GM23338 (cell line): ENCODE data around the gene NCS1. TPM values are rescaled to one million over a fixed set of nuclear protein-coding genes. Genes with fewer than 3 reads are reported as not detected.

Experiments used
- ATAC-seq: fragments of 200-7000 bp; cut with Tn5 transposase; 3 replicates; pipeline ENCODE4 v1.9.1; 2020
- DNase-seq: peaks from one replicate; pipeline ENCODE4 v3.0.0-alpha.2; 2015; ENCODE audit warnings: low spot score
- H2AFZ ChIP-seq: fragments of 200-600 bp; sonication (generic); 2 replicates; pipeline ENCODE4 v1.8.0; 2016; ENCODE audit warnings: antibody characterized with exemption, mild to moderate bottlenecking, moderate library complexity
- H3F3A ChIP-seq: fragments of 200-600 bp; sonication (generic); replicated peaks from 2 replicates; pipeline ENCODE4 v1.8.0; 2017; ENCODE audit warnings: antibody characterized with exemption, mixed run types, low read depth
- H3K27ac ChIP-seq: fragments of 200-600 bp; sonication (generic); 2 replicates; pipeline ENCODE4 v1.6.1; 2016; ENCODE audit warnings: low read depth
- H3K27me3 ChIP-seq: fragments of 200-600 bp; sonication (generic); 2 replicates; pipeline ENCODE4 v1.8.0; 2016; ENCODE audit warnings: mild to moderate bottlenecking, mixed run types, moderate library complexity; ENCODE audit not compliant: insufficient read depth
- H3K36me3 ChIP-seq: fragments of 200-600 bp; sonication (generic); 2 replicates; pipeline ENCODE4 v1.8.0; 2016; ENCODE audit warnings: mild to moderate bottlenecking; ENCODE audit not compliant: insufficient read depth
- H3K4me1 ChIP-seq: fragments of 200-600 bp; sonication (generic); 2 replicates; pipeline ENCODE4 v1.8.0; 2016; ENCODE audit warnings: mild to moderate bottlenecking, moderate library complexity; ENCODE audit not compliant: insufficient read depth
- H3K4me2 ChIP-seq: fragments of 200-600 bp; sonication (generic); 2 replicates; pipeline ENCODE4 v1.7.1; 2017; ENCODE audit warnings: mixed run types
- H3K4me3 ChIP-seq: fragments of 200-600 bp; sonication (generic); 2 replicates; pipeline ENCODE4 v1.6.1; 2016; ENCODE audit warnings: mixed run types
- H3K79me2 ChIP-seq: fragments of 200-600 bp; sonication (generic); replicated peaks from 2 replicates; pipeline ENCODE4 v1.8.0; 2017; ENCODE audit warnings: mild to moderate bottlenecking; ENCODE audit not compliant: insufficient read depth
- H3K9me2 ChIP-seq: fragments of 200-600 bp; sonication (generic); 2 replicates; pipeline ENCODE4 v1.8.0; 2017; ENCODE audit not compliant: insufficient read depth
- H4K20me1 ChIP-seq: fragments of 200-600 bp; sonication (generic); replicated peaks from 2 replicates; pipeline ENCODE4 v1.8.0; 2017; ENCODE audit warnings: mild to moderate bottlenecking; ENCODE audit not compliant: insufficient read depth
- H3K27ac Mint-ChIP-seq: 2 replicates; pipeline ENCODE4 v1.8.0; 2020; ENCODE audit warnings: inconsistent platforms, mild to moderate bottlenecking, moderate library complexity, mixed read lengths
- H3K27me3 Mint-ChIP-seq: 3 replicates; pipeline ENCODE4 v1.8.0; 2022; ENCODE audit warnings: low read depth, mild to moderate bottlenecking, moderate library complexity, mixed read lengths, inconsistent platforms; ENCODE audit not compliant: insufficient read depth, poor library complexity
- H3K36me3 Mint-ChIP-seq: 3 replicates; pipeline ENCODE4 v1.8.0; 2021; ENCODE audit warnings: low read depth, mild to moderate bottlenecking, inconsistent platforms, moderate library complexity, mixed read lengths
- H3K4me1 Mint-ChIP-seq: 3 replicates; pipeline ENCODE4 v1.8.0; 2020; ENCODE audit warnings: mild to moderate bottlenecking, inconsistent platforms, mixed read lengths
- H3K4me3 Mint-ChIP-seq: 3 replicates; pipeline ENCODE4 v1.8.0; 2021; ENCODE audit warnings: moderate library complexity, mild to moderate bottlenecking, inconsistent platforms, mixed read lengths
- H3K9me3 Mint-ChIP-seq: 3 replicates; pipeline ENCODE4 v1.8.0; 2020; ENCODE audit warnings: moderate library complexity, mild to moderate bottlenecking, inconsistent platforms, mixed read lengths
- EZH2 ChIP-seq: fragments of 200-600 bp; sonication (generic); IDR thresholded peaks from one replicate; pipeline ENCODE4 v1.8.0; 2017; ENCODE audit warnings: antibody characterized with exemption, mild to moderate bottlenecking, low read depth; ENCODE audit not compliant: unreplicated experiment
- EZH2phosphoT487 ChIP-seq: fragments of 200-600 bp; sonication (generic); IDR thresholded peaks from one replicate; pipeline ENCODE4 v1.8.1; 2018; ENCODE audit warnings: antibody characterized with exemption; ENCODE audit not compliant: unreplicated experiment
- JUNB ChIP-seq: IDR thresholded peaks from one replicate; pipeline ENCODE4 v1.6.1; 2016; ENCODE audit warnings: antibody characterized with exemption; ENCODE audit not compliant: unreplicated experiment
- POLR2AphosphoS5 ChIP-seq: IDR thresholded peaks from 2 replicates; pipeline ENCODE4 v1.6.1; 2016; ENCODE audit warnings: antibody characterized with exemption, low read depth
- STAT1 ChIP-seq: IDR thresholded peaks from one replicate; pipeline ENCODE4 v1.6.1; 2016; ENCODE audit warnings: antibody characterized with exemption; ENCODE audit not compliant: unreplicated experiment
- polyA plus RNA-seq: library from polyadenylated mRNA; unstranded; fragments of >200 nt; fragmentation: Nextera tagmentation; extraction: Ambion mirVana; gene quantifications from 2 replicates; pipeline ENCODE4 v1.2.1, GENCODE V29; 2016
- total RNA-seq: library from RNA; depleted of rRNA; stranded (reverse); fragments of >200 nt; shearing (Covaris generic); gene quantifications from 2 replicates; pipeline ENCODE4 v1.2.3, GENCODE V29; 2014
- TF ChIP-seq, protein P1 (sequence below): IDR thresholded peaks from 2 replicates; pipeline ENCODE4 v1.6.1; 2016; ENCODE audit warnings: antibody characterized with exemption
- TF ChIP-seq, protein P2 (sequence below): IDR thresholded peaks from one replicate; pipeline ENCODE4 v1.6.1; 2018; ENCODE audit warnings: antibody characterized with exemption; ENCODE audit not compliant: unreplicated experiment

The NCS1 gene
- total and polyA plus RNA-seq, 2 experiments from 2014 or later, result 8.2 to 34.3 TPM

GRCh38 chr9:130241198-130241535 lies 69.0 kb downstream of the NCS1 start:
- H3K27ac Mint-ChIP-seq, result no peak overlapping the region
- Histone ChIP-seq H3F3A (no peaks in the 10 kb centered on the region), H3K9me2 (no peaks in the 10 kb centered on the region), H3K27ac (no peak overlapping the region), H3K4me2 (no peak overlapping the region), H2AFZ (no peak overlapping the region), H3K27me3 (no peaks in the 10 kb centered on the region), H4K20me1 (no peaks in the 10 kb centered on the region), H3K4me3 (no peak overlapping the region), H3K4me1 (no peaks in the 10 kb centered on the region), H3K36me3 (no peaks in the 10 kb centered on the region; the same call in 1 of the 2 replicates), H3K79me2 (no peaks in the 10 kb centered on the region)
- H3K4me3 Mint-ChIP-seq, result no peak overlapping the region
- TF ChIP-seq STAT1 (no peak), POLR2AphosphoS5 (no peak), EZH2phosphoT487 (no peak)
- TF ChIP-seq, protein P1, sequence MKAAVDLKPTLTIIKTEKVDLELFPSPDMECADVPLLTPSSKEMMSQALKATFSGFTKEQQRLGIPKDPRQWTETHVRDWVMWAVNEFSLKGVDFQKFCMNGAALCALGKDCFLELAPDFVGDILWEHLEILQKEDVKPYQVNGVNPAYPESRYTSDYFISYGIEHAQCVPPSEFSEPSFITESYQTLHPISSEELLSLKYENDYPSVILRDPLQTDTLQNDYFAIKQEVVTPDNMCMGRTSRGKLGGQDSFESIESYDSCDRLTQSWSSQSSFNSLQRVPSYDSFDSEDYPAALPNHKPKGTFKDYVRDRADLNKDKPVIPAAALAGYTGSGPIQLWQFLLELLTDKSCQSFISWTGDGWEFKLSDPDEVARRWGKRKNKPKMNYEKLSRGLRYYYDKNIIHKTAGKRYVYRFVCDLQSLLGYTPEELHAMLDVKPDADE, result no peak
- H3K9me3 Mint-ChIP-seq, result no peaks in the 10 kb centered on the region; the same call in 2 of the 3 replicates
- no peaks in the 10 kb centered on the region for H3K36me3 Mint-ChIP-seq
- peaks cover 15% of the 10 kb centered on the region for H3K27me3 Mint-ChIP-seq
- ATAC-seq (no peak), DNase-seq (no peak)
- H3K4me1 Mint-ChIP-seq, result peaks cover 22% of the 10 kb centered on the region

GRCh38 chr9:130242270-130243014 lies 70.2 kb downstream of the NCS1 start:
- Mint-ChIP-seq H3K4me1 (peaks cover 19% of the 10 kb centered on the region), H3K4me3 (peak overlapping the region; percentile 57), H3K27me3 (peaks cover 13% of the 10 kb centered on the region), H3K27ac (no peak overlapping the region), H3K36me3 (no peaks in the 10 kb centered on the region), H3K9me3 (no peaks in the 10 kb centered on the region; the same call in 2 of the 3 replicates)
- Histone ChIP-seq H3K79me2 (no peaks in the 10 kb centered on the region), H3K4me3 (peak overlapping the region; percentile 34), H2AFZ (peak overlapping the region; percentile 94), H4K20me1 (no peaks in the 10 kb centered on the region), H3K4me1 (no peaks in the 10 kb centered on the region), H3K36me3 (no peaks in the 10 kb centered on the region; the same call in 1 of the 2 replicates), H3F3A (no peaks in the 10 kb centered on the region), H3K27ac (no peak overlapping the region), H3K27me3 (no peaks in the 10 kb centered on the region), H3K9me2 (no peaks in the 10 kb centered on the region), H3K4me2 (peak overlapping the region; percentile 34; the same call in 1 of the 2 replicates)
- ATAC-seq, result no peak
- TF ChIP-seq JUNB, result no peak
- TF ChIP-seq POLR2AphosphoS5, result no peak
- TF ChIP-seq EZH2, result no peak
- TF ChIP-seq STAT1, result no peak
- TF ChIP-seq, protein P2, sequence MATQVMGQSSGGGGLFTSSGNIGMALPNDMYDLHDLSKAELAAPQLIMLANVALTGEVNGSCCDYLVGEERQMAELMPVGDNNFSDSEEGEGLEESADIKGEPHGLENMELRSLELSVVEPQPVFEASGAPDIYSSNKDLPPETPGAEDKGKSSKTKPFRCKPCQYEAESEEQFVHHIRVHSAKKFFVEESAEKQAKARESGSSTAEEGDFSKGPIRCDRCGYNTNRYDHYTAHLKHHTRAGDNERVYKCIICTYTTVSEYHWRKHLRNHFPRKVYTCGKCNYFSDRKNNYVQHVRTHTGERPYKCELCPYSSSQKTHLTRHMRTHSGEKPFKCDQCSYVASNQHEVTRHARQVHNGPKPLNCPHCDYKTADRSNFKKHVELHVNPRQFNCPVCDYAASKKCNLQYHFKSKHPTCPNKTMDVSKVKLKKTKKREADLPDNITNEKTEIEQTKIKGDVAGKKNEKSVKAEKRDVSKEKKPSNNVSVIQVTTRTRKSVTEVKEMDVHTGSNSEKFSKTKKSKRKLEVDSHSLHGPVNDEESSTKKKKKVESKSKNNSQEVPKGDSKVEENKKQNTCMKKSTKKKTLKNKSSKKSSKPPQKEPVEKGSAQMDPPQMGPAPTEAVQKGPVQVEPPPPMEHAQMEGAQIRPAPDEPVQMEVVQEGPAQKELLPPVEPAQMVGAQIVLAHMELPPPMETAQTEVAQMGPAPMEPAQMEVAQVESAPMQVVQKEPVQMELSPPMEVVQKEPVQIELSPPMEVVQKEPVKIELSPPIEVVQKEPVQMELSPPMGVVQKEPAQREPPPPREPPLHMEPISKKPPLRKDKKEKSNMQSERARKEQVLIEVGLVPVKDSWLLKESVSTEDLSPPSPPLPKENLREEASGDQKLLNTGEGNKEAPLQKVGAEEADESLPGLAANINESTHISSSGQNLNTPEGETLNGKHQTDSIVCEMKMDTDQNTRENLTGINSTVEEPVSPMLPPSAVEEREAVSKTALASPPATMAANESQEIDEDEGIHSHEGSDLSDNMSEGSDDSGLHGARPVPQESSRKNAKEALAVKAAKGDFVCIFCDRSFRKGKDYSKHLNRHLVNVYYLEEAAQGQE, result no peak
- TF ChIP-seq, protein P1, result no peak
- DNase-seq, result no peak
